SK-N-SH treated with all-trans-retinoic acid at 6 μM for 48 hours (cell line): ENCODE data around the gene ENHO.

Source experiments
- ARNTL ChIP-seq: fragments of 450-650 bp; formaldehyde crosslinking; IDR thresholded peaks from 2 replicates; pipeline ENCODE4 v1.5.0; 2020; ENCODE audit warnings: low read depth, mild to moderate bottlenecking, moderate library complexity, borderline replicate concordance
- PPARA ChIP-seq: fragments of 250-450 bp; sonication (Bioruptor Pico); IDR thresholded peaks from 2 replicates; pipeline ENCODE4 v1.5.0; 2020; ENCODE audit warnings: mild to moderate bottlenecking, borderline replicate concordance
- SNAI2 ChIP-seq: fragments of 250-450 bp; sonication (Bioruptor Pico); IDR thresholded peaks from 2 replicates; pipeline ENCODE4 v1.5.0; 2020; ENCODE audit warnings: mild to moderate bottlenecking, moderate library complexity
- TCF4 ChIP-seq: fragments of 250-450 bp; sonication (Bioruptor Pico); IDR thresholded peaks from 2 replicates; pipeline ENCODE4 v1.8.0; 2021; ENCODE audit warnings: mild to moderate bottlenecking, moderate library complexity, borderline replicate concordance
- TOX ChIP-seq: fragments of 250-450 bp; sonication (Bioruptor Pico); IDR thresholded peaks from 2 replicates; pipeline ENCODE4 v1.8.0; 2021; ENCODE audit warnings: mild to moderate bottlenecking, moderate library complexity, borderline replicate concordance
- TSHZ2 ChIP-seq: fragments of 250-450 bp; sonication (Bioruptor Pico); IDR thresholded peaks from 2 replicates; pipeline ENCODE4 v1.5.0; 2020; ENCODE audit warnings: mild to moderate bottlenecking, moderate library complexity
- ZFP3 ChIP-seq: fragments of 250-450 bp; sonication (Bioruptor Pico); IDR thresholded peaks from 2 replicates; pipeline ENCODE4 v1.5.0; 2020; ENCODE audit warnings: mild to moderate bottlenecking, moderate library complexity
- ZFP30 ChIP-seq: fragments of 450-650 bp; formaldehyde crosslinking; IDR thresholded peaks from 2 replicates; pipeline ENCODE4 v1.5.0; 2022; ENCODE audit warnings: mild to moderate bottlenecking, moderate library complexity
- ZNF565 ChIP-seq: fragments of 450-650 bp; formaldehyde crosslinking; conservative IDR thresholded peaks from 2 replicates; pipeline ENCODE4 v1.5.0; 2020; ENCODE audit warnings: low read depth, mild to moderate bottlenecking, moderate library complexity
- ZNF8 ChIP-seq: fragments of 450-650 bp; formaldehyde crosslinking; IDR thresholded peaks from 2 replicates; pipeline ENCODE4 v1.5.0; 2020; ENCODE audit warnings: mild to moderate bottlenecking, moderate library complexity
- TF ChIP-seq, protein P1 (sequence below): fragments of 250-450 bp; sonication (Bioruptor Pico); IDR thresholded peaks from 2 replicates; pipeline ENCODE4 v1.8.0; 2020; ENCODE audit warnings: mild to moderate bottlenecking, moderate library complexity, borderline replicate concordance

GRCh38 chr9:34553511-34554021, 30.8 kb upstream of the ENHO start:
- no peak for TF ChIP-seq ZFP30 (CRISPR knock-in tag)
- no peak for TF ChIP-seq ZFP3 (CRISPR knock-in tag)
- TF ChIP-seq ZNF565 (CRISPR knock-in tag): no peak
- no peak for TF ChIP-seq TSHZ2 (CRISPR knock-in tag)
- no peak for TF ChIP-seq PPARA (CRISPR knock-in tag)
- no peak for TF ChIP-seq TCF4 (CRISPR knock-in tag)
- no peak for TF ChIP-seq TOX (CRISPR knock-in tag)
- TF ChIP-seq SNAI2 (CRISPR knock-in tag): no peak
- no peak for TF ChIP-seq ZNF8 (CRISPR knock-in tag)
- TF ChIP-seq, protein P1, sequence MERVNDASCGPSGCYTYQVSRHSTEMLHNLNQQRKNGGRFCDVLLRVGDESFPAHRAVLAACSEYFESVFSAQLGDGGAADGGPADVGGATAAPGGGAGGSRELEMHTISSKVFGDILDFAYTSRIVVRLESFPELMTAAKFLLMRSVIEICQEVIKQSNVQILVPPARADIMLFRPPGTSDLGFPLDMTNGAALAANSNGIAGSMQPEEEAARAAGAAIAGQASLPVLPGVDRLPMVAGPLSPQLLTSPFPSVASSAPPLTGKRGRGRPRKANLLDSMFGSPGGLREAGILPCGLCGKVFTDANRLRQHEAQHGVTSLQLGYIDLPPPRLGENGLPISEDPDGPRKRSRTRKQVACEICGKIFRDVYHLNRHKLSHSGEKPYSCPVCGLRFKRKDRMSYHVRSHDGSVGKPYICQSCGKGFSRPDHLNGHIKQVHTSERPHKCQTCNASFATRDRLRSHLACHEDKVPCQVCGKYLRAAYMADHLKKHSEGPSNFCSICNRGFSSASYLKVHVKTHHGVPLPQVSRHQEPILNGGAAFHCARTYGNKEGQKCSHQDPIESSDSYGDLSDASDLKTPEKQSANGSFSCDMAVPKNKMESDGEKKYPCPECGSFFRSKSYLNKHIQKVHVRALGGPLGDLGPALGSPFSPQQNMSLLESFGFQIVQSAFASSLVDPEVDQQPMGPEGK: no peak
- no peak for TF ChIP-seq ARNTL (CRISPR knock-in tag)
